Liver (tissue), 9 donors: ENCODE results near the gene ZNF398. TPM values are rescaled to one million over a fixed set of nuclear protein-coding genes. Genes with fewer than 3 reads are reported as not detected.

ENCODE experiments used
- DNase-seq: peaks from one replicate; pipeline ENCODE4 v3.0.0-alpha.2; 2017; ENCODE audit warnings: low spot score
- H3K27ac ChIP-seq, 2 donors: one replicate each; pipeline ENCODE4 v1.7.0; 2013; ENCODE audit warnings: inconsistent platforms in 2 of 2, low read length in 2 of 2, control low read depth in 1 of 2, low read depth in 1 of 2, mild to moderate bottlenecking in 1 of 2
- H3K27me3 ChIP-seq, 4 donors: one replicate each; pipeline versions ENCODE4 v1.6.1 to v1.7.0; 2013; ENCODE audit warnings: low read length in 3 of 4, inconsistent platforms in 1 of 4, mild to moderate bottlenecking in 1 of 4, moderate library complexity in 1 of 4; ENCODE audit not compliant: control insufficient read depth in 4 of 4, insufficient read depth in 4 of 4
- H3K36me3 ChIP-seq, 4 donors: one replicate each; pipeline versions ENCODE4 v1.6.1 to v1.7.0; 2013; ENCODE audit warnings: low read length in 3 of 4, mild to moderate bottlenecking in 3 of 4, low read depth in 1 of 4, moderate library complexity in 1 of 4; ENCODE audit not compliant: control insufficient read depth in 4 of 4, insufficient read depth in 3 of 4
- H3K4me1 ChIP-seq, 4 donors: one replicate each; pipeline versions ENCODE4 v1.6.1 to v1.7.0; 2013; ENCODE audit warnings: low read length in 3 of 4, mild to moderate bottlenecking in 3 of 4, moderate library complexity in 1 of 4; ENCODE audit not compliant: control insufficient read depth in 4 of 4, insufficient read depth in 4 of 4
- H3K4me3 ChIP-seq, 3 donors: one replicate each; pipeline versions ENCODE4 v1.6.1 to v1.7.0; 2013; ENCODE audit warnings: low read length in 3 of 3, control low read depth in 1 of 3, low read depth in 1 of 3, mild to moderate bottlenecking in 1 of 3
- H3K9ac ChIP-seq, 2 donors: one replicate each; pipeline ENCODE4 v1.7.0; 2013; ENCODE audit warnings: low read length in 2 of 2, mild to moderate bottlenecking in 2 of 2, moderate library complexity in 2 of 2, control low read depth in 1 of 2, low read depth in 1 of 2
- H3K9me3 ChIP-seq, 4 donors: one replicate each; pipeline versions ENCODE4 v1.6.1 to v1.7.0; 2013; ENCODE audit warnings: low read length in 3 of 4; ENCODE audit not compliant: control insufficient read depth in 4 of 4
- ATF3 ChIP-seq: IDR thresholded peaks from 2 replicates; pipeline ENCODE4 v1.6.1; 2016; ENCODE audit warnings: antibody characterized with exemption
- EGR1 ChIP-seq, 2 donors: IDR thresholded peaks; 2 replicates each; pipeline ENCODE4 v1.6.1; 2016 to 2018; ENCODE audit warnings: antibody characterized with exemption in 2 of 2, low read depth in 2 of 2
- FOXA1 ChIP-seq: IDR thresholded peaks from 2 replicates; pipeline ENCODE4 v1.6.1; 2016; ENCODE audit warnings: antibody characterized with exemption
- FOXA2 ChIP-seq: IDR thresholded peaks from 2 replicates; pipeline ENCODE4 v1.6.1; 2016; ENCODE audit warnings: antibody characterized with exemption
- GABPA ChIP-seq, 2 donors: IDR thresholded peaks in 1 of 2; conservative IDR thresholded peaks in 1 of 2; 2 replicates each; pipeline ENCODE4 v1.6.1; 2016; ENCODE audit warnings: antibody characterized with exemption in 2 of 2, mild to moderate bottlenecking in 1 of 2, moderate library complexity in 1 of 2
- HNF4A ChIP-seq, 2 donors: conservative IDR thresholded peaks; 2 replicates each; pipeline ENCODE4 v1.6.1; 2016; ENCODE audit warnings: antibody characterized with exemption in 2 of 2, mild to moderate bottlenecking in 2 of 2
- HNF4G ChIP-seq: IDR thresholded peaks from 2 replicates; pipeline ENCODE4 v1.6.1; 2016; ENCODE audit warnings: antibody characterized with exemption
- JUND ChIP-seq, 2 donors: IDR thresholded peaks; 2 replicates each; pipeline ENCODE4 v1.6.1; 2016; ENCODE audit warnings: antibody characterized with exemption in 2 of 2
- MAX ChIP-seq: IDR thresholded peaks from 2 replicates; pipeline ENCODE4 v1.6.1; 2016; ENCODE audit warnings: antibody characterized with exemption
- NR2F2 ChIP-seq: IDR thresholded peaks from 2 replicates; pipeline ENCODE4 v1.6.1; 2016; ENCODE audit warnings: antibody characterized with exemption
- RAD21 ChIP-seq, 2 donors: IDR thresholded peaks; 2 replicates each; pipeline ENCODE4 v1.6.1; 2016; ENCODE audit warnings: antibody characterized with exemption in 2 of 2, mild to moderate bottlenecking in 2 of 2
- REST ChIP-seq: IDR thresholded peaks from 2 replicates; pipeline ENCODE4 v1.6.1; 2016; ENCODE audit warnings: antibody characterized with exemption, mild to moderate bottlenecking
- RXRA ChIP-seq, 2 donors: IDR thresholded peaks; 2 replicates each; pipeline ENCODE4 v1.6.1; 2017 to 2018; ENCODE audit warnings: antibody characterized with exemption in 2 of 2, mild to moderate bottlenecking in 1 of 2
- SP1 ChIP-seq: IDR thresholded peaks from 2 replicates; pipeline ENCODE4 v1.6.1; 2018; ENCODE audit warnings: antibody characterized with exemption, mild to moderate bottlenecking
- TAF1 ChIP-seq: conservative IDR thresholded peaks from 2 replicates; pipeline ENCODE4 v1.6.1; 2016; ENCODE audit warnings: antibody characterized with exemption, mild to moderate bottlenecking
- YY1 ChIP-seq: IDR thresholded peaks from 2 replicates; pipeline ENCODE4 v1.6.1; 2016; ENCODE audit warnings: antibody characterized with exemption, mild to moderate bottlenecking
- WGBS: extraction: QIAGEN DNeasy Blood & Tissue Kit; methylation state at CpG from one replicate; pipeline ENCODE4 v1.1.7; 2013; 5-methylcytosine and 5-hydroxymethylcytosine counted together
- polyA plus RNA-seq, 2 donors: library from polyadenylated mRNA; stranded (reverse) in 1 of 2; unstranded in 1 of 2; fragments of 200-250 nt in 1 of 2; fragments of >200 nt in 1 of 2; fragmentation: Nextera tagmentation in 1 of 2; extraction: Ambion mirVana in 1 of 2; gene quantifications; one replicate each; pipeline versions ENCODE4 v1.2.1 to v1.2.3, GENCODE V29; 2013 to 2015
- total RNA-seq, 2 donors: library from RNA; depleted of rRNA; stranded (reverse); fragments of >200 nt; gene quantifications; one replicate each; pipeline ENCODE4 v1.2.3, GENCODE V29; 2014
- TF ChIP-seq, protein P1 (sequence below): IDR thresholded peaks from 2 replicates; pipeline ENCODE4 v1.6.1; 2016; ENCODE audit warnings: antibody characterized with exemption
- donor health status: healthy.
- donor health status: healthy.
- donor health status: healthy.
- donor health status: healthy.
- donor health status: healthy.

ZNF398 gene
- total and polyA plus RNA-seq, 4 donors, result 1.5 to 7.8 (median 4.5) TPM

DNA sequence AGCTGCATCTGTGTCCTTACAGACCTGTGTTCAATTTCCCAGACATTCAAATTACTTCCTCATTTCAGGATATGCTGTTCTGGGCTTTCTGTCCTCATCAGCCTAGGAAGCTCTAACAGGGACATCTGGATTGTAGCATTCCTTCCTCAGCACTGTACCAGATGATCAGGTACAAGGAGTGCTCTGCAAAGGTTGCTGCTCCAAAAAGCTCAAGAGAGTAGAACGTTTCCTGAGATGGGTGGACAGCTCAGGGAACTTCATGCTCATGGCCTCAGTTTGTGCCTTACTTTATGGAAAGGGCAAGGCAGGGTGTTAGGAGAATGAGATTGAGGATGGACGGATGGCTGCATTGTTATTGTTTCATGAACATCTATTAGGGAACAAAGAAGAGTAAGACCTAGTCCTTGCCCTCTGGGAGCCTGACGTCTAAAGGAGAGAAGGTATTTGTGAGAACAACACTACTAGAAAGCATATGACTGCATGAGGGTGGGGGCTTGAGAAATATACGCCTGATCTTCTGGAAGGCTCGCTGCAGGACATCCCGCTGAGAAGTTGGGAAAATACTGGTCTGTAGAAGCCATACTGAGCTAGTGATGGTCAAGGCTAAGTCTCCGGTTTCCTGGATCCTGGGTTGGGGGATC, 81.7 kb downstream of the ZNF398 start (continued):
- TF ChIP-seq REST (no peak), TAF1 (no peak), RAD21 (IDR thresholded peaks at IDR 0.05) (no peak), EGR1 (IDR thresholded peaks at IDR 0.05; ENCODE audit: low read depth in 2 of 2) (no peak), NR2F2 (no peak), FOXA2 (no peak), RXRA (IDR thresholded peaks at IDR 0.05) (no peak), MAX (no peak)

DNA sequence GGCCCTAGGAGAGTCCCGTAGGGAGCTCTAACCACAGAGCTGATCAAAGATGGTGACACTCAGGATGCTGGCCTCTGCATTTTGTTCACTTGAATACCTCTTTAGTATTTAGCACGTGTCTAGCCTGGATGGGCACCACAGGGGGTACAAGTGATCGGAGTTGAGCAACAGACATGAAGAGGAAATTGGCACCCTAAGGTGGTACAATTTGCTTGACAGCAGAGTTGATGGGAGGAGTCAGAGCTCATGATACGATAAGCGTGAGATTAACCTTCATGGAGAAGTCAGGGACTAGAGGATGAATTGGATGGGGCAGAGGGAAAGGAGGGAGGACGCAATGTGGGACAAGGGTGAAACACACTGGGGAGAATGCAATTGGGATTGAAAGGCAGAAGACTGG, 82.3 kb downstream of the ZNF398 start:
- no peaks in the 10 kb centered on the region for H3K9me3 ChIP-seq
- peaks cover 0 to 8% (median 4%) of the 10 kb centered on the region in 4 donors for H3K36me3 ChIP-seq
- H3K4me3 ChIP-seq, result no peak overlapping the region
- no peak for DNase-seq
- H3K27me3 ChIP-seq, result no peaks in the 10 kb centered on the region
- H3K4me1 ChIP-seq, result peaks cover 0 to 4% (median 0%) of the 10 kb centered on the region in 4 donors
- WGBS, result 65% methylated on average over 6 of the region's 6 CpGs
- no peak overlapping the region for H3K27ac ChIP-seq
- H3K9ac ChIP-seq, result no peak overlapping the region
- no peak for TF ChIP-seq RAD21 (IDR thresholded peaks at IDR 0.05)
- no peak for TF ChIP-seq HNF4G
- no peak for TF ChIP-seq EGR1 (IDR thresholded peaks at IDR 0.05; ENCODE audit: low read depth in 2 of 2)
- no peak for TF ChIP-seq YY1
- TF ChIP-seq RXRA (IDR thresholded peaks at IDR 0.05), result no peak
- no peak for TF ChIP-seq TAF1
- TF ChIP-seq REST, result no peak
- no peak for TF ChIP-seq SP1
- TF ChIP-seq ATF3, result no peak
- TF ChIP-seq, protein P1, sequence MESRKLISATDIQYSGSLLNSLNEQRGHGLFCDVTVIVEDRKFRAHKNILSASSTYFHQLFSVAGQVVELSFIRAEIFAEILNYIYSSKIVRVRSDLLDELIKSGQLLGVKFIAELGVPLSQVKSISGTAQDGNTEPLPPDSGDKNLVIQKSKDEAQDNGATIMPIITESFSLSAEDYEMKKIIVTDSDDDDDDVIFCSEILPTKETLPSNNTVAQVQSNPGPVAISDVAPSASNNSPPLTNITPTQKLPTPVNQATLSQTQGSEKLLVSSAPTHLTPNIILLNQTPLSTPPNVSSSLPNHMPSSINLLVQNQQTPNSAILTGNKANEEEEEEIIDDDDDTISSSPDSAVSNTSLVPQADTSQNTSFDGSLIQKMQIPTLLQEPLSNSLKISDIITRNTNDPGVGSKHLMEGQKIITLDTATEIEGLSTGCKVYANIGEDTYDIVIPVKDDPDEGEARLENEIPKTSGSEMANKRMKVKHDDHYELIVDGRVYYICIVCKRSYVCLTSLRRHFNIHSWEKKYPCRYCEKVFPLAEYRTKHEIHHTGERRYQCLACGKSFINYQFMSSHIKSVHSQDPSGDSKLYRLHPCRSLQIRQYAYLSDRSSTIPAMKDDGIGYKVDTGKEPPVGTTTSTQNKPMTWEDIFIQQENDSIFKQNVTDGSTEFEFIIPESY, result no peak
- no peak for TF ChIP-seq NR2F2
- TF ChIP-seq HNF4A (conservative IDR thresholded peaks at IDR 0.05), result no peak
- TF ChIP-seq JUND (IDR thresholded peaks at IDR 0.05), result no peak
- TF ChIP-seq FOXA2, result no peak
- TF ChIP-seq FOXA1, result no peak
- TF ChIP-seq GABPA (IDR thresholded peaks at IDR 0.05 in 1 of 2, conservative IDR thresholded peaks at IDR 0.05 in 1 of 2), result no peak
